Measurements from ENCODE around the gene CSK.

- no peak for TF ChIP-seq TAF1 (IDR thresholded peaks at IDR 0.05; ENCODE audit: borderline replicate concordance, insufficient read depth, low read length)
- TF ChIP-seq FOXP2 (optimal IDR thresholded peaks at IDR 0.05; ENCODE audit: borderline replicate concordance, extremely low read depth, extremely low read length, insufficient read depth): no peak
- TF ChIP-seq SIN3A (IDR thresholded peaks at IDR 0.05; ENCODE audit: borderline replicate concordance, insufficient read depth, low read length): no peak
- TF ChIP-seq POLR2AphosphoS5 (IDR thresholded peaks at IDR 0.05; ENCODE audit: low read depth, low read length): no peak
- no peak for TF ChIP-seq REST (IDR thresholded peaks at IDR 0.05; ENCODE audit: insufficient read depth in 1 of 2, low read depth in 2 of 2, low read length in 2 of 2)
Observed at GRCh38 chr15:74787251-74788041, 5.6 kb downstream of the CSK start.

Data from PFSK-1 (cell line).